SW 1271 (cell line): Measurements from ENCODE around the gene CNMD.
A peak's percentile ranks its signal among the peaks of the same experiment; 100 is the strongest.
"Not testable (repeated sequence)": the region's sequence is repeated elsewhere in the genome, so short reads cannot be mapped to it uniquely, and the experiment has no call there.

Source experiments
- DNase-seq, 2 experiments: peaks; one replicate each; lab custom pipeline; 2025; lab: John Stamatoyannopoulos, UW

The CNMD gene

DNA sequence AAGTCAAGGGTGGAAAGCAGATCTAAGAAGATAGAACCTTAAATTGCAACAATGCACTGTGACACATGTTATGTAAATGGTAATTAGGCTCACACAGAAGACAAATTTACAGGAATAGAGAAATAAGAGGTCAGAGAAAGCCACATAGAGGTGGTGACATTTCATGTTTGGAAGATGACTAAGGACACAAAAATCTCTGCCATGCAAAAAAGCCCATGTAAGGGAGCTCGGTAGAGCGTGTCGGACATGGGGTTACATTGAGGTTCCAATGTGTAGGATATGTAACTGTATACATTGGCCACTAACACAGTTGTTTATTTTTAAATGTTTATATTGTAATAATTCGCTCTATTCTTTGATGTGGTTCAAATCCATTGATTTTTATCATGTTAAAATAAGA is 53.2 kb downstream of the CNMD start:
- DNase-seq, result peak in 1 of 2 experiments; percentile 5

DNA sequence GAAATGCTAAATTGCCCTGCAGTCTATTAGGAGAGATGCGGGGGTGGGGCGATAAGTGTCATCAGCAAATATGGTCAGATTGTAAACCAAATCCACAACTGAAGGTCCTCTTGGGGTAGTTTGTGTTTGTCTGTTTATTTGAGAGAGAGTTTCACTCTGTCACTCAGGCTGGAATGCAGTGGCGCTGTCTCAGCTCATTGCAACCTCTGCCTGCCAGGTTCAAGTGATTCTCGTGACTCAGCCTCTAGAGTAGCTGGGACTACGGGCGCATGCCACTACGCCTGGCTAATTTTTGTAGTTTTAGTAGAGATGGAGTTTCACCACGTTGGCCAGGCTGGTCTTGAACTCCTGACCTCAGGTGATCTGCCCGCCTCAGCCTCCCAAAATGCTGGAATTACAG is 53.8 kb downstream of the CNMD start:
- DNase-seq, result not testable (repeated sequence)

DNA sequence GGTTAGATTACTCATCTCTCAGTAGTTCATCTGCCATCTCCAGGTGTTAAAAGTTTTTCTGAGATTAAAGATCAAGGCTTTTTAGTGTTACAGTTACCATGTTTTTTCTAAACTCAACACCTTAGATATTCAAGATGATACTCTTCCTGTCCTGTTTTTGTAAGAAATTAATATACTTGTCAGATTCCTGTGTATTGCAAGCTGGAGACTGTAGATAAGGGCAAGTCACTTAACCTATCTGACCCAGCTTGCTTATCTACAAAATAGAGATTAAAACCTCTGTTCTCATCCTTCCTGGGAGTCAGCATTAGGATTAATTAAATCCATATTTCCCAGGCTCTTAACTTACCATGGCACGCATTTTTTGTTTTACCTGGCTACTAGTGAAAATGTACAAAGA is 61.8 kb downstream of the CNMD start:
- no peak for DNase-seq

DNA sequence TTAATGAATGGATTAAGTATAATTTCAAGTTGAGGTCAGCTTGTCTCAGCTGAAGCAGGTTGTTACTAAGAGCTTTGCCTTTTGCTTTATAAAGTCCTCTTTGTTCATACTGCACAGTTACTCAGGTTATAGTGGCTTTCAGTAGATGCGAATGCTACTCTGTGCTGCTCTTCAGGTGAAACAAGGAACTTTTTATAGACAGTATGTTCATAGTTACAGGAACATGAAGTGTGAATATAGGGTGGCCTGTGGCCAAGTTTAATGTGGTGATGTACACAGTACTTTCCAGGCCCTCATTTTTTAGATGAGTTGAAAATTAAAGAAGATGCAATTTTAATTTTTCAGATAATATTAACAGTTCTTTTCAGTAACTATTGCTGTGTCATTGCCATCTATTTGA is 66.2 kb downstream of the CNMD start:
- no peak for DNase-seq

DNA sequence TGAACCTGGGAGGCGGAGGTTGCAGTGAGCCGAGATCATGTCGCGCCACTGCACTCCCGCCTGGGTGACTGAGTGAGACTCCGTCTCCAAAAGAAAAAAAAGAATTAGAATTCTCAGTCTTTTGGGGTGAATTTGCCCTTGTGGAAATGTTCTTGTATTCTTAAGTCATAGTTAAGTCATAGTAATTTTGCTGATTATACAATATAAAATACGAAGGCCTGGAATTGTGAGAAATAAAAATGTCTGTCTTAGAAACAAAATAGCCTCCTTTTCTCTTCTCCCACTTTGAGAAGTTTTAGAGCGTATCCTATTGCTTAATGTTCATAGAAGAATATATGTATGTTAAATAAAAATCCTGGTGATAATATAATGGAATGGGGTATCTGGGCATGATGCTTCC is 68.9 kb downstream of the CNMD start:
- no peak for DNase-seq

DNA sequence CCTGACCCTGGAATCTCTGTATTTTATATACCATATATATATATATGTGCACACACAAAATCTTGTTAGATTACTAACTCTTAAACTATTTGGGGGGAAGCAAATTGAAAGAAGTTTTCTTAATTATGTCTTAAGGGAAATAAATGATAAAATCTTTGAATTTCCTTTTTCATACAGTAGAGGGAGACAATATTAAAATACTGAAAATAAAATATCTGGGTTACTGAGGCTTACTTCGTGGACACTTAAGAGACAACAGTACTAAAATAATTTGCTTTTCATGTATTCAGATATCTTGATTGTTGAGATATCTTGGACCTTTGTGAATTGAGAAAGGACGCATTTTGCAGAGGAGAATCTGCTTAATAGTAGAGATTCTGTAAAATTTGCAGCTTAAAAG is 69.9 kb downstream of the CNMD start:
- no peak for DNase-seq

DNA sequence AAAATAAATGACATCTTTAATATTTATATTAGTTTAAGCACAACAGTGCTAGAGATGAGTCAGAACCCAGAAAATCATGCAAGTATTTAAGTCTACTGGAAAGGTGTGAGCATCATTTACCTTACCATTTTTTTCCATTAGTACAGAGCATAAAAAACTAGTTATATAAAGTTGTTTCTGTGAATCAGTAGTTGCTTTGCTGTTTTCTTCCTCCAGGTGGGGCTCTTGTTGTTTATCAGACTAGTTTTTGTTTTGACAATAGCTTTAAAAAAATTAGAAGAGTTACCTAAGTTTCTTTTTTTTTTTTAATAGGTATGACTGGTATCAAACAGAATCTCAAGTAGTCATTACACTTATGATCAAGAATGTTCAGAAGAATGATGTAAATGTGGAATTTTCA is 74.3 kb downstream of the CNMD start:
- DNase-seq, result peak; percentile 7 to 21

DNA sequence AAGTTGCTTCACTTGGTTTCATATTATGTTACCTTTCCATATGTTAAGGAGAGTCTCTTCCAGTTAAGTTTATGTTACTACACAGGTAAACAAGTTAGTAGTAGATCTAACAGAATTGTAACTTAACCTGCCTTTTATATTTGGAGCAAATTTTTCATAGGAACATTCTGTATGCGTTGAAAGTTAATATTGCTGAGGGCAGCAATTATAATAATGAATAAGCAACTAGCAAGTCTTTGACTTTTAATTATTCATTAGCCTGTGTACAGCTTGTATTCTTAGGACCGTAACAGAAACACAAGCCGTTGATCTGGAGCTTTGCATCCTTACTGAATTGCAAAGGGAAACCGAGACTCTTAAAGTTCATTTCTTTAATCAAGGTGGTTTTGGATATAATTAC is 75.3 kb downstream of the CNMD start:
- no peak for DNase-seq

DNA sequence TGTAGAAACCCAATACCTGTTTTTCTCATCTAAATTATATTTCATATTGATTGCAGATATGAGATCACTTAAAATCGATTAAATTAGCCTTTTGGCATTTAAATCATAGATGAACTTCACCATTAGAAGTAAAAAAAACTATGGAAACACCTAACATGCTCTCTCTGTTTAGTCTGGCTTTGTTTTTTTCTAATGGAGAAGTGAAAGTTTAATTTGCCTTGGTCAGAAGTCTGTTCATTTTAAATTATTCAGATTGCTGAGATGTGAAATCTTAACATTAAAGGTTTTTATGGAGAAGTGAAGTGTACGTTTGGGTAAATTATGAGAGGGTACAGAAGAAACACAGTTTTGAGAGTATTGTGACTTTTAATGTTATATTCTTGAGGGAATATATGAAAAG is 80.3 kb downstream of the CNMD start:
- no peak for DNase-seq
